Measurements from ENCODE around the gene GGNBP2.

- TF ChIP-seq CTCF (IDR thresholded peaks at IDR 0.05) (no peak), EP300 (IDR thresholded peaks at IDR 0.05) (no peak)
Observed at GRCh38 chr17:36535669-36536081, 9.0 kb upstream of the GGNBP2 start.

Measured in sigmoid colon (tissue), 4 donors.